DMS 273 treated with DMSO at 0.1 percent for 48 hours (cell line): Measurements from ENCODE around the gene PGBD5.

ENCODE experiments used
- DNase-seq: peaks from one replicate; lab custom pipeline; 2025; lab: John Stamatoyannopoulos, UW

The PGBD5 gene

GRCh38 chr1:230322967-230323547 is 103.1 kb downstream of the PGBD5 start:
- no peak for DNase-seq

DNA sequence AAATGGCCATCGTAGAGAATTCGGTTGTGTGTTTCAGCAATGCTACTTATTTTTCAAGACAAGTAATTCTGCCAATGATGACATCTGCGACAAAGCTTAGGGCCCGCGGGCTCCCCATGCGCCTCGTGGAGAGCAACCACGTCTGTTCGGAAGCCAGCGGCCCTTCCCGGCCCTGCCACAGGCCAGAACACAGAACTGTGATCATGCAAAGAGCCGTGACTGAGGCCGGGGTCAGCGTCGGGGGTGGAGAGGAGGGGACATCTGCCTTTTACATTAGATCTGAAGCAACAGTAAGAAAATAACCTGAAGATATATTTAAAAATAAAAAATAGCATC is 103.7 kb downstream of the PGBD5 start:
- DNase-seq: no peak

- no peak for DNase-seq
Observed at GRCh38 chr1:230321741-230322420, 104.3 kb downstream of the PGBD5 start.

GRCh38 chr1:230321341-230321740 is 104.8 kb downstream of the PGBD5 start:
- DNase-seq: no peak

DNA sequence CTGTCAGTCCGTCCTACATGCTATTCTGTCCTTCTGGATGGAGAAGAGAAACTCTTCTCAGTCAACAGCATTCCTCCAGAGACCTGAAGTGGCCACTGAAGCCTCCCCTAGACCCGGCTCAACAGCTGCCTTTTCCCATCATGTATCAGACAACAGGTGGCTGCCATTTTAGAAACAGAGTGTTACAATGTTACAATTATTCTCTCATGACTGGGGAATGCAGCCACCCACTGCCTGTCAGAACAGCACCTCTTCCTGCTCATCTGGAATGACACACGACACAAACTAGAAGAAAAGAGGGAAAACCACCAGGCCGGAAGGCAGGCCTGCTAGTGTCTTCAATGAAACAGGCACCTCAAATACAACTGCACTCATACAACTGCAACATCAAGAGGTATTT is 105.3 kb downstream of the PGBD5 start:
- DNase-seq: no peak

DNA sequence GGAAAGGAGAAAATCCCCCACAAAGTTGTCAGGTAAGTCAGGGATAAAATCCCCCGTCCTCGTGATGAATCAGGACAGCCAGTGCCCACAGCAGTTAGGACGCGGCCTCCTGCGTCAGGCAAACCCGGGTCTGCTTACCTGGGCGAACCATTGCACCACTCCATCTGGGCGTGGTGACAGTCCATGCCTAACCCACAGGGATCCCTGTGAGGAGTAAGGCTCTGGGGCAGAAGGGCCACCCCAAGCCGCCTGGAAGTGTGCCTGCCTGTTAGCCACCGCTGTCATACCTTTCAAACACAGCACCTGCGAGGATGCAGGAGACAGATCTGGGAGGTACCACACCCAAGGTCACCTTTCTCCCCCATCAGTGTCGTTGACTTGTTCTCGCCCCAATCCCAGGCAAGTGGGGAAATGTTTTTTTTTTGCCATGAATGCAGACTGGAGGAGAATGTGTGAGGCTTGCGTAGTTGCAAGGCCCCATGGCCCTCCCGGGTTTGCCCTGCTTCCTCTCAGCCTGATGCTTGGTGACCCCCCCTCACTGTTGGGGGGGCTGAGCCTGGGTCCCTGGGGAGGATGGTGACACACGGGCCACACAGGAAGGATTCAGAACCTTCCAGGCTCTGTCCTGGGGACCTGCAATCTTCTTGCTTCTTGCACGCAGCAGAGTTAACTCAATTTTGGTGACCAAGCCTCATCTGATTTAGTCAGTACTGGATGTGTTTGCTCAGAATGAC is 107.0 kb downstream of the PGBD5 start:
- DNase-seq: no peak

DNA sequence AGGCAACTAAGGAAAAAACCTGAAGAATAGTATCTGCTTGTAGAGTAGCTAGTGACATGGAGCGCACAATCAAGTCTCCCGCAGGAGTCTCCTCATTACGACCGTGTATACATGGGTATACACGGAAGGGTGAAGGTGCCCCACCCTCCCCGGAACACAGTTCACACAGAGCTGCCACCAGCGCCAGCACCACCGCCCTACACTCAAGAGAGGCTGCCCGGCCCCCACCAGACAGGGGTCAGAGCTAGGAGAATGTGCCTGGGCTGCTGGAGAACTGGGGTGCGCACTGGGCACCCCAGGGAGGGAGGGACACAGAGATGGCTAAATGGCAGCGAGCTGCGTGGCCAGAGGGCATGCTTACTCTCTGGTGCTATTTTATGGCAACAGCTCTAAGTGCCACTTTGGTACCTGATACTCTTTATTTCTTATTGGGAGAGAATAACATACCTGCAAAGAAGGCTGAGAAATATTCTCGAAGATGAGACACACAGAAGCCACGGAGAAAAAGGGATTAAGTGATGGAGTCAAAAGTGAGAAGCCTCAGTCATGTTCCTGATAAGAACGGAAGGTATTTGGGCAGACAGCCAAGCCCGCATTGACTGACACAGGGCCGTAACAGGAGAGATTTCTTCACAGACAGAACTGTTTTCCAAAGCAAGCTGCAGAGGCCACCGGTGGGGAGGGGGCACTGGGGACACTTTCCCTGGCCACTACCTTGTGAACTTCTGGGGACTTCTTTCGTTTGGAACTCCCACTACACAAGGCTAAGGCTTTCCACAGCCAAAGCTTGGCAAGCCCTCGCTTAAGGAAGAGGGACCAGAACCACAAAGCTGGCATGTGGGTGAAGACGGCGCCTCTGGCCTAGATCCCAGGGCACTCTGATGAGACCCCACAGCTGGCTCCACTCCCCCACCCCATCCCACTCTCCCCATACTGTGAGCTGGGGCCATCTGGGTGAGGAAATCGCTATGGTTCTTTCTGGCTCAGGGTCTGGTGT is 108.0 kb downstream of the PGBD5 start:
- DNase-seq: no peak

- DNase-seq: no peak
Observed at GRCh38 chr1:230316864-230317745, 109.0 kb downstream of the PGBD5 start.

GRCh38 chr1:230315099-230315498 is 111.0 kb downstream of the PGBD5 start:
- no peak for DNase-seq

DNA sequence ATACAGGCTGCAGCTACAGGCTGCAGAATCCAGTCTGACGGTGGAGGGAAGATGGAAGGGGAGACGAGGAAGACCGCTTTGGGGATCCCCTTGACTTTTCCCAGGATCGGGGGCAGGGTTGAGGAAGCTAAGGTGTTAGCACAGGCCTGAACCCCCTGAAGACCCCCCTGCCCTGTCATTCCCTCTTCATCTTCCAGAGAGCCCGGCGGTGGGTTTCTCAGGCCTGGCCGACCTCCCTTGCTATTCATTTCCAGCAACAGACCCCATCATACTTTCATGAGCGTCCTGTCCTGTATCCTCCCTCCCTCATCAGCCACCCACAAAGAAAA is 112.0 kb downstream of the PGBD5 start:
- no peak for DNase-seq

GRCh38 chr1:230313453-230314141 is 112.5 kb downstream of the PGBD5 start:
- DNase-seq: no peak

DNA sequence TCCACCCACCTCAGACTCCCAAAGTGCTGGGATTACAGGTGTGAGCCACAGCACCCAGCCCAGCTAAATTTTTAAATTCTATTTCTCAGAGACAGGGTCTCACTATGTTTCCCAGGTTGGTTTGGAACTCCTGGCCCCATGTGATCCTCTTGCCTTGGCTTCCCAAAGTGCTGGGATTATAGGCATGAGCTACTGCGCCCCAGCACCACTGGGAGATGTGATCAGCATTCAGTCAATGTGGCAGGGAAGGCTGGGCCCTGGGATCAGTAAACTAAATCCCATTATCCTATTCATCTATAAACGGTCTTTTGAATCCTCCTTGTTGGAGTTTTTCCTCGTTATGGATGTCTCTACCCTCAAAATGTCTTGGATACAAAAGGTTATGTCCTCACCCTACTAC is 113.5 kb downstream of the PGBD5 start:
- DNase-seq: no peak

DNA sequence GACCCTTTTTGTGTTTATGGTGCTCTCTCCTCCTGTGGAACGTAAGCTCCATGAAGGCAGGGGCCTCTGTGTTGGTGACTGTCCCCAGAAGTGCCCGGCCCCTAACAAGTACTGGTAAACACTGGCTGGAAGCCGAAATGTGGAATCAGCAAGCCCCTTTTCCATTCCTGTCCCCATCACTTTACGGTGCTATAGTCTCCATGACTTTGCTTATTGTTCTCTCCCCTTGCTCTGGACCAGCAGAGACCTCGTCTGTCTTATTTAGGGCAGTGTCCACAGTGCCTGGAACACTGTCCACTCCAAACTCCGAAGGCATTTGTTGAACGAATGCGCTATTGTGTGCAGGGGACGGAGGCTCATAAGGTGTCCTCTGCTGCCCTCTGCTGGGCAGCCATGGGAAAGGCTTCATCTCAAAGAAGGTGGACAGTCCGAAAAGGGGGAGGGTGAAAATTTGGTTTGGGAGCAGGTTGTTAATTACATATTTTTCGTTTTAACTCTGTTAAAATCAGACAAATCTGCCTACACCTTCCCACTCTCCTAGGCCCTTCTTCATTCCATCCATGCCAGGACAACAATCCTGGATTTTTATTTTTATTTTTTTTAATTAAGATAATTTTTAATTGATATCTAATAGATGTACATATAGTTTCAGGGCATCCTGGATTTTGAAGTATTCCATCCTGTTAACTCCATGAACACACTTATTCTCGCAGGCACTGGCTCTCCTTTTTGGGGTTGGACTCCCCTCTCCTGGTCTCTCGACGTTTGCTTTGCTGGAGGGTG is 115.6 kb downstream of the PGBD5 start:
- peak; percentile 20 for DNase-seq

DNA sequence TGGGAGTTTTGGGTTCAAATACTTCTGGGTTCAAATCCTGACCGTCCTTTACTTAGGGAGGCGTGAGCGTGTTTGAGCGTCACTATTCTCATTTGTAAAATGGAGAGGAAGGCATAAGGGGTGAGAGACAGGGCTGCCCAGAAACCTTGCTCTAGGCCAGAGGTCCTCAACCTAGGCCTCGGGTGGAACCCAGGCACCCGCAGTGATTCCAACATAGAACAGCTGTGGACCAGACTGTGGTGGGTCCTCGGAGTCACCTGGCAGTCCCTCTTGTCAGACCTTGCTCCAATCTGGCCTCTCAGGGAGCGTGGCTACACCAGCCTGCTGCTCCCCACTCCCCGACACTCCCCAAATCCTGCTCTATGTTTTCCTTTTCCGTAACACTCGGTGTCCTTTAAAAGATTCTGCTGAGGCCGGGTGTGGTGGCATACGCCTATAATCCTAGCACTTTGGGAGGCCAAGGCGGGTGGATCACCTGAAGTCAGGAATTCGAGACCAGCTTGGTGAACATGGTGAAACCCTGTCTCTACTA is 116.4 kb downstream of the PGBD5 start:
- DNase-seq: no peak

DNA sequence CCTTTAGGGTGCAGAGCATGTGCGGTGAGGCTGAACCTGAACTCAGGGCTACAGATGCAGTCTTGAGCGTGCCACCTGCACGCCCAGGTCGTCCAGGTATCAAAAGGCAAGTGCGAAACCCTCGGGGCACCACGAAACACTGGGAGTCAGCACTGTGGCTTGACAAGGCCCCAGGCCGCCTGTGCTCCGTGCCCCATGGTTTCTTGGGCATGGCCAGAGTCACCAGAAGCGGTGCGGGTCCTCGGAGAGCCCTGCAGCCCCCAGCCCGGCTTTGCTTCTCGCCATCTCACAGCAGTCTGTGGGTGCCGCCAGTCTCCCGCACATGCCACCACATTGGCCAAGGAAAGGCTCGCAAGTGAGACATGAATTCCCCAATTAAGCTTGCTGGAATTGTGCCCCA is 117.3 kb downstream of the PGBD5 start:
- DNase-seq: no peak

GRCh38 chr1:230308039-230308438 is 118.1 kb downstream of the PGBD5 start:
- DNase-seq: no peak

DNA sequence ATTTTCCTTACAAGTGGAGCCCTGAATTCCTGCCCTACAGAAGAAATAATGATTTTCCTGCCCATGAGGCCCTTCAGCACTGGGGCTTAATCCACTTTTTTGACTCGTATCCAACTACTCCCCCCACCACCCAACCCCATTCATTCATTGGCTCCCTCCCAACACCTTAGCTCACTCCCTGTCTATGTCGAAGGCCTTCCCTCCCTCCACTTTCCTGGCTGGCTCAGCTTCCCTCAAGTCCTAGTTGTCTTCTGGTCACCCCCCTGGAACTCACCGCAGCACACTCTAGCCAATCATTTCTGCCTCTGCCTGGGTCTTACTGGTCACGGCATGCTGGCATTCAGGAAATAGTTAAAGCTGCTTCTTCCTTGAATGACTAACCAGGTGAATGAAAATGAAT is 118.9 kb downstream of the PGBD5 start:
- no peak for DNase-seq

- DNase-seq: no peak
Observed at GRCh38 chr1:230306169-230306568, 120.0 kb downstream of the PGBD5 start.

DNA sequence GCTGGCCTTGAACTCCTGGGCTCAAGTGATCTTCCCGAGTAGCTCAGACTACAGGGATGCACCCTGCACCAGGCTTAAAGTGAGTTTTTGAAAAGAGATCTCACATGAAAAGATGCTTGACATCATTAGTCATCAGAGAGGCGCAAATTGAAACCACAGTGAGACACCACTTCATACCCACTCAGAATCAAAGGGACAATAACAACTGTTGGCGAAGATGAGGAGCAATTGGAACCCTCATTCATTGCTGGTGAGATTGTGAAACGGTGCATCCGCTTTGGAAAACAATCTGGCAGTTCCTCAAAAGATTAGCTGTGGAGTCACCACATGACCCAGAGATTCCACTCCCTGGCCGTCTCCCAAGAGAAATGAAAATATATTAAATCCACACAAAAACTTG is 122.3 kb downstream of the PGBD5 start:
- no peak for DNase-seq

DNA sequence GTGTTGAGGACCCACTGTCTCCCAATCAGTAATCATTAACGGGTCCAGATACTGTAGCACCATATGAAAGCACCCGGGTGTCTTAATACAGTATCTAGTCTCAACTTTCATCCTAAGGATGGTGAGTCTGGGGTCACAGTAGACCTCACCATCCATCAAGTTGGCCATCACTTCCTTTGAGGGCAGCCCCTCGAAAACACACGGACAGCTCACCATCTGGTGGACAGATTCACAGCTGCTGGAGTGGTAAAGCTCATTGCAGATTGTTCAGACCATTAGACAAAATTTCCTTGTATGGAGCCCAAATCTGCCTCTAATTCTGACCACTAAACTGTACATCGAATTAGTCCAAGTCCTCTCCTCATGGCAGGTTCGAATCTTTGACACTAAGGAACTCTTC is 123.1 kb downstream of the PGBD5 start:
- no peak for DNase-seq
